ENCODE results near the gene FGGY.

The FGGY gene

DNA sequence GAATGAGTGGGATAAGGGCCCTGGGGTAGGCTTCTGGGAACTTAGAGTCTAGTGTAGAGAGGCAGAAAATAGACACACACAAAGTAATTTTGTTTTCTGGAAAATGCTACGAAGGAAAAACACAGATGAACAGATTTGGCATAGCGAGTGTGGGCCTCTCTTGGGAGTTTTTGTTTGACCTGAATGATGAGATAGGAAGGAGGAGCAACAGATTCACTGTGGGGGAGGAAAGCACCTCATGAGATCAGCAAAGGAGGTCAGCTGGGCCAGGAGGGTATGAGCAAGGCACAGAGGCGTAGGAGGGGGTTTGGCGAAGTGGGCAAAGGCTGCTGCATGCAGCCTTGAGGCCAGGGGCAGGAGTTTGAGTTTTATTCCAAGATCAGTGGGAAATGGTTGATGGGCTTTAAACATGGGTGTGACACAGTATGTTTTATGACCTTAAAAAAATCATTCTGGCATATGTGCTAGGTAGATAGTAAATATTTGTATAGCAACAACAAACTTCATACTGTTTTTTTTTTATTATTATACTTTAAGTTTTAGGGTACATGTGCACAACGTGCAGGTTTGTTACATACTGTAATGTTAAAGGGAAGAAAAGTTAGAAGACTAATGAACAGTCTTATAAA, 57.9 kb downstream of the FGGY start:
- no peak for DNase-seq

DNA sequence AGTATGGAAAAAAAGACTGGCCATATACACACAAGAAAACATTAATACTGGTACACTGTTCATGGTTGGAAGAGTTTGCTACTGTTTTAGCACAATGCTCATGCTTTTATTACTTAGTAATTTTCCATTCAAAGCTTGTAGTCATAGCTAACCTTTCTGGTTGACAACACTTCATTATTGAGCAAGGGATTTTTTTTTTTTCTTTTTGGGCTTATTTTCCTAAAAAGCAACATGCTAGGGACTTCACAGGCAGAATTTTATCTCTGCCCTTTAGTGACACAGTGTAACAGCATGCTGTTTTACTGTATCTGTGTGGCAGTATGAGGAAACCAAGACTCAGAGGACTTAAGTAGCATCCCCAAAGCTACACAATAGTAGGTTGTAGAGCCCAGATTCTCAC, 58.5 kb downstream of the FGGY start:
- DNase-seq, result no peak

- DNase-seq, result no peak
Measured at GRCh38 chr1:59356627-59357026, 59.7 kb downstream of the FGGY start.

DNA sequence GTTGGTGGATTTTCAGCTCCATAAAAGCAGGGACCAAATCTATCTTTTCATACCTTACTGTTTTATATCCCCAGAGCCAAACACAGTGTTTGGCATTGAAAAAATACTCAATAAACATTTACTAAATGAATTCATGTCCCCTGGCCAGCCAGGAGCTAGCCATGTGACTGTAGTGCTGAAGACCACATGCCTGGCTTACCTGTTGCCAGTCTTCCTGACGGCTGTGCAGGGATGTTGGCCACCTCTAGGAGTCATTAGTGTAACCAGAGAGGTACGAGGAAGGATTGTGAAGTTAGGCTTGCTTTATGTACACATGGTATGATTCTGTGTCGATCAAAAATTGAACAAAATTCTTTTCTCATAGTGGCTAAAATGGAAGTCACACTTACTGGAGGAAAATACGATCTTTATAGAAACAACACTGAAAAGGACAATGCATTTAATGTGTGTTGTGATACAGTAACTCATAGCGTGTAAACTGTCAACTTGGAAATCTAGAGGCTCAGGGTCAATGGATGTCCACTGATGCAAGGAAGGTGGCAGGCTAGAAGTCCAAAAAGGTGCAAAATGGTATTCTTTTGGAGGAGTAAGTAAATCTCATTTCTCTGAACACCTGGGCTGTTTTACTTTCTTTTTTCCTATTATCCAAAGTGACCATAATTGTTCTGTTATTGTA, 60.9 kb downstream of the FGGY start:
- DNase-seq, result no peak

DNA sequence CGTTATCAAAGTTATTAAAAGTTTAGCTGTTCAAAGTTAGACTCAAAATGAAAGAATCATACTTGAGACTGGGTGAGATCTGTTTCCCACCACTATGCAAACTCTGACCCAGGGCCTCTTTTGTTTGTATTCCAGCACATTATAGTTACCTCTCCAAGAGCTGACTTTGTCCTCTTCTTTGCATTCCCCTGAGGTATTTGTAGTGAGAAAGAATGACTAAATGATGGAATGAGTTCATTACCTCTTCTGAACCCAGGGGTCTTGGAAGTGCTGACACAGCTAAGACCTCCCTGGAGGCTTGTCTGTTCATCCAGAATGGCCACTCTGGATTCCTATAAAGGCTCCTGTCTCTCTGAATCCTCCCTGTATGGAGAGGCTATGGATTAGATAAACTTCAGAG, 62.4 kb downstream of the FGGY start:
- no peak for DNase-seq

DNA sequence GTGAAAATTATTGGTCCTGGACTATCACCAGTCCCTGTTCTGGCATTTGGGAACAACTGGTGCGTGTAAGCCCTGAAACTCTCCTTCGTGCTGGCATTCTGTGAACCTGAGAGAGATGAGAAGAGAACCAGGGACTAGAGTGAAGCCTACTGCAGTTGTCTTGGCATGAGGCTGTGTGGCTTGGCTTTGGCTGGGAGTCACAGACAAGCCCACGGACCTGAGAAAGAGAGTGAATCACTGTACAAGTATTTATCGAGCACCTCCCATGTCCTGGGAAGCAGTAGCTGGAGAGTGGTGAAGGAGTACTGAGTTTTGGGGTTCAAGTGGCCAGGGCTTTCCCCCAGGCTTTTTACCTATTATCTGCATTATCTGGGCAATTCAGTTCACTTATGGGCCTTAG, 63.3 kb downstream of the FGGY start:
- DNase-seq, result no peak

DNA sequence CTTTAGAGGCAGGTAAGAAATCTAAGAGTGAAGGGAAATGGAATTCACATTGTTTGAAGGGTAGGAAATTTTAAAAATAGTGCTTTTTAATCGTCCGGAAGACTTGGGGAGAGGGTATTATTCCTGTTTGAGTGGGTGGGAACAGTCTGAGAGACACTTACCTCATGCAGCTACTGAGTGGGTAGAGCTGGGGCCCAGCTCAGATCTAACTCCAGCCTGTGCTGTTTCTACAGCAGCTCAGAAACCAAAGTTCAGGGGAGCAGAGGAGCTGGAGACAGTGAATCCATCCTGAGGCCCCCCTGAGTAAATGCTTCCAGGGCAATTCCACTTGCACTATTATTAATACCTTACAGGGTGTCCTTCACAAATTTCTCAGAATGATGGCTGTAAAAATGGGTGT, 63.8 kb downstream of the FGGY start:
- DNase-seq, result no peak

DNA sequence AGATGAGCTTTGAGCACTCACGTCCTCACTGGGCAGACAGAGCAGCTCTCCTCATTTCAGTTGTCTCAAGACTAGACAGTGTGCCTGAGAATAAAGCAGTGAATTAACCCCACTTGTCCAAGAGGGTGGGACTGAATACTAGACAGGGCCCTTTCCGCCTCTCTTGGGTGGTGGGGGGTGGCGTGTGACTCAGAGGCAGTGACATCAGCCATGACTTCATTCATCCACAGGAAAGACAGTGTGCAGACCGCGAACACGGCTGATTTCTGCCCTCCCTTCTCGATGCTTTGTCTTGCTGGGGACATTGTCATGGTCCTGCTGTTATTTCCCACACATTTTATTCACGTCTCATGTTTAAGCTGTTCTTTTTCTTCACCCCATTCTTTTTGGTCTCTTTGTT, 64.9 kb downstream of the FGGY start:
- no peak for DNase-seq

GRCh38 chr1:59364037-59364436, 67.1 kb downstream of the FGGY start:
- no peak for DNase-seq

- no peak for DNase-seq
Measured at GRCh38 chr1:59366346-59366745, 69.5 kb downstream of the FGGY start.

- DNase-seq, result no peak
Measured at GRCh38 chr1:59367301-59368007, 70.6 kb downstream of the FGGY start.

DNA sequence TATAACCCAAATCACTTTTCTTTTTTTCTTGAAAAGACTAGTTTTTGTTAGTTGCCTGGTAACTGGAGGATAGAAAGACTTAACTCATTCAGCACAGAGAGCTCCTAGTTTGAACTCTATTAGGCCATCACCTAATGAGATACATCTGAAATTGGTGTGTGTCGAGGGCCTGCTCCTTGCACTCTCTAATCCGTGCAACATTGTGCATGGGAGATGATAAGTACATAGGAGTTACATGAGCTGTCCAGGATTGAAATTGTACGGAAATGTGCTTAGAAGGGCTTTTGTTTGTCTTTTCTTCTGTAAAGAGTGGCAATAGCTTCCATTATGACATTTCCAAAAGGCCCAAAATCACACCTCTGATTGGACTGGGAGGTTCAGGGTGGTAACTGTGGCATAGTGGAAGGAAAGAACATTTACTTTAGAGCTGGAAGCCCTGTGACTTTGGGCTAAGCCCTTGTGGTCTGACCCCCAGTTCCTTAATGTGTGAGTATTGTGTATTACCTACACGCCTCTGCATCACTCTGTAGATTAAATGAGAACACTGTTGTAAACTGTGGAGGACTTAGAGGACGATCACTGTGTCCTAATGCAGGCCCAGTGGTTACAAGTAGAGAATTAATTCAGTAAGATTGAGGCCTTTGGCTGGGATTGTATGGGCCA, 71.2 kb downstream of the FGGY start:
- no peak for DNase-seq

- DNase-seq, result no peak
Measured at GRCh38 chr1:59375321-59376220, 78.7 kb downstream of the FGGY start.

- DNase-seq, result no peak
Measured at GRCh38 chr1:59377350-59377904, 80.5 kb downstream of the FGGY start.

DNA sequence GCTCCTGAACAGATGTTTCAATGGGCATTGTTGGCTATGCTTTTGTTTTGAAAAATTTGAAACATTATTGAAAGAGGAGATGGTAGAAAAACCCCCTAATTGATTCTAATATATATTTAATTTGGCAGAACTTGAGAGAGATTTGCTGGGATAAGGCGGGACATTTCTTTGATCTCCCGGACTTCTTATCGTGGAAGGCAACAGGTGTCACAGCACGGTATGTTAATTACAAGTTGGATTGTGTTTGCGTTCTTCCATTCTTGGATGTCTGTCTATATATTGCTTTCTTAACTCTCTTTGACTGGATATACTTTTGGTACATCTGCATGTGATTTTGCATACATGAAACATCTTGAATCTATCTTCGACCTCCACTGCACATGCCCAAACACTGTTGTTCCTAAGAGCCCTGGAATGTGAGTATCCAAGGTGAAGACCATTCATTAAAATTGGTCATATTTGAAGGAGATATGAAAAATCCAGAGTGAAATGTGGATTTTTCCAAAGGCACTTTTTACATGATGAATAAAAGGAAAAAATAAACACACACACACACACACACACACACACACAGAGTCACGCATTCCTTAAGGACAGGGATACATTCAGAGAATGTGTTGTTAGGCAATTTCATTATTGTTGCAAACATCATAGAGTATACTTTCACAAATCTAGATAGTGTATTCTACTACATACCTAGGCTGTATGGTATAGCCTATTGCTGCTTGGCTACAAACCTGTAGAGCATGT, 81.9 kb downstream of the FGGY start:
- no peak for DNase-seq

- no peak for DNase-seq
Measured at GRCh38 chr1:59379371-59379728, 82.5 kb downstream of the FGGY start.

DNA sequence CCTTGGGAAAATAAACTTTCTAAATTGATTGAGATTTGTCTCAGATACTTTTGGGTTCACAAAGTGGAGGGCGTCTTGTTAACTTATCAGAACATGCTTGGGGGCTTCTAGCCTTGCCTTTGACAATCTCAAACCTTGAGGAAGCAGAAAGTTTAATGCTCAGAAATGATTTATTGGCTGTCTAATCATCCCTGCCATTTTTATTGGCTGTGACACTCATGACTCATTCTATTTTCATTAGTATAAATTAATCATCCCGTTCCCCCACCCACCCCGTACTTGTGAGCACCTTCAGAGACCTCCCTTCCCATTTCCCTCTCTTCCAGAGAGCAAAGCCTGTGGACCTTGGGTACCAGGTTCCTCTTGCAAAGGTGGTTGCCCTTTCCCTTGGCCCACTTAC, 87.1 kb downstream of the FGGY start:
- no peak for DNase-seq

DNA sequence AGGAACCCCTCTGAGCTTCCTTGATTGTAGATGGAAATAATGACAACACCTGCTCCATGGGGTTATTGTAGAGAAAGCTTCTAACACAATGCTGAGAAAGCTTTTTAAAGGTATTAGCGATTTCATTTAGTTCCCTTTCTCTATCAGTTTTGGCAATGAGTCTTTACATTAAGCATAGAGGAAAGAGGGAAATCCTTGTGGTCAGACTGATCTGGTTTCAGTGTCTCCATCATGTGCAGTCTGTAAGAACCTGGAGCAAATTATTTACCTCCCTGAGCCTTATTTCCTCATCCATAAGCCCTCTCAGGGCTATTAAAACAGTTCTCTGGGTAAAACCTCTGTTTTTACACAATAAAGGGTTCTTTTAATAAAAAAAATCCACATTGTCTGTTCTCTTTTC, 87.5 kb downstream of the FGGY start:
- DNase-seq, result no peak

DNA sequence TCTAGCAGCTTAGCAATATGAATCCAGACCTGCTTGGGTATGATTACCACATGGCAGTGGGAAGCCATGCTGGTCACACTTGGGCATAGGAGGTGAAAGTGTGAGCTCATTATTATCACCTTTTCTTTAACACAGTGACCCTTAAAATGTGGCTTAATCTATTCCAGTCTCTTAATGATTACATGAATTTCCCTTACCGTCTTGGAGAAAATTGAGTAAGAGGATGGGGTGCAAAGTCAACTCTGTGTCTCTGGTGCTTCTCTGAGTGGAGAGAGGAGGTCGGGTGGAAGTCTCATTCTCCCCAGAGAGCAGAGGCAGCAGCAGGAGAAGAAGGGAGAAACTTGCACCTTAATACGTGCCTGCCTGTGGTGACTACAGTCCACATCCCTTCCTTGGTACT, 91.3 kb downstream of the FGGY start:
- no peak for DNase-seq

GRCh38 chr1:59389847-59390246, 93.0 kb downstream of the FGGY start:
- DNase-seq, result no peak

DNA sequence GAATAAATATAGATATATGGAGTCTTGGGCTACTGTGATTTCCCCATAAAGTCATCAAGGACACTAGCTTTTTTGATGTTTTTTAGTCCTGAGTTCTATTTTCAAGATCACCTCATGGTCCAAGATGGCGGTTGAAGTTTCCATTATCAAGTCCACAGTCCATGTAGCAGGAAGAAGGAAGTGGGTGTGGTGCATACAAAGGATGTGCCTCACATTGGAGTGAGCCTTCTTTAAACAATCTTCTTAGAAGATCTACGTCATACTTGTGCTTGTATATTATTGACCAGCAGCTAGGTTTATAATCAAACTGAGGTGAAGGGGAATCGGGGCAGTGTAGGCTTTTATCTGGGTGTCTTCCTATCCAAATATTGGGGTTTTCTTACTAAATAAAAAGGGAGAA, 93.4 kb downstream of the FGGY start:
- no peak for DNase-seq
